ENCODE results near the gene NCAPH2.

Gene NCAPH2

GRCh38 chr22:50573491-50574382, 65.7 kb downstream of the NCAPH2 start:
- H3K27ac Mint-ChIP-seq: no peak overlapping the region
- H3K4me3 Mint-ChIP-seq: no peak overlapping the region
- peaks cover 3% of the 10 kb centered on the region for H3K36me3 Mint-ChIP-seq
- peaks cover 9% of the 10 kb centered on the region for H3K4me1 Mint-ChIP-seq
- H3K9me3 Mint-ChIP-seq: no peaks in the 10 kb centered on the region
- no peaks in the 10 kb centered on the region for H3K27me3 Mint-ChIP-seq

GRCh38 chr22:50574383-50574755, 66.3 kb downstream of the NCAPH2 start:
- Mint-ChIP-seq H3K4me3 (no peak overlapping the region), H3K4me1 (peaks cover 9% of the 10 kb centered on the region), H3K9me3 (no peaks in the 10 kb centered on the region), H3K27me3 (no peaks in the 10 kb centered on the region), H3K27ac (no peak overlapping the region), H3K36me3 (peaks cover 1% of the 10 kb centered on the region)
